IPS-15b (cell line): Measurements from ENCODE around the gene GIMAP2.

ENCODE experiments used
- H3K27me3 ChIP-seq: one replicate; pipeline ENCODE4 v1.6.1; 2013; ENCODE audit warnings: low read length; ENCODE audit not compliant: control insufficient read depth, insufficient read depth
- H3K36me3 ChIP-seq: one replicate; pipeline ENCODE4 v1.6.1; 2013; ENCODE audit warnings: low read length; ENCODE audit not compliant: control insufficient read depth, insufficient read depth
- H3K4me1 ChIP-seq: one replicate; pipeline ENCODE4 v1.6.1; 2013; ENCODE audit warnings: mild to moderate bottlenecking, low read length; ENCODE audit not compliant: control insufficient read depth, insufficient read depth
- H3K4me3 ChIP-seq: one replicate; pipeline ENCODE4 v1.5.1; 2013; ENCODE audit warnings: low read depth, low read length
- H3K9ac ChIP-seq: one replicate; pipeline ENCODE4 v1.6.1; 2013; ENCODE audit warnings: low read depth, mild to moderate bottlenecking, low read length
- H3K9me3 ChIP-seq: one replicate; pipeline ENCODE4 v1.6.1; 2013; ENCODE audit warnings: mild to moderate bottlenecking, low read length; ENCODE audit not compliant: control insufficient read depth, insufficient read depth

The GIMAP2 gene

GRCh38 chr7:150686030-150686631 is 625 bp downstream of the GIMAP2 start:
- Histone ChIP-seq H3K9ac (no peak overlapping the region), H3K27me3 (peaks cover 8% of the 10 kb centered on the region), H3K4me3 (no peak overlapping the region), H3K4me1 (peaks cover 7% of the 10 kb centered on the region), H3K9me3 (no peaks in the 10 kb centered on the region), H3K36me3 (no peaks in the 10 kb centered on the region)

GRCh38 chr7:150688630-150689029 is 3.1 kb downstream of the GIMAP2 start:
- no peaks in the 10 kb centered on the region for H3K9me3 ChIP-seq
- peaks cover 7% of the 10 kb centered on the region for H3K4me1 ChIP-seq
- no peaks in the 10 kb centered on the region for H3K36me3 ChIP-seq
- H3K4me3 ChIP-seq = no peak overlapping the region
- no peak overlapping the region for H3K9ac ChIP-seq
- peaks cover 8% of the 10 kb centered on the region for H3K27me3 ChIP-seq

GRCh38 chr7:150695654-150696053 is 10.1 kb downstream of the GIMAP2 start:
- Histone ChIP-seq H3K27me3 (no peaks in the 10 kb centered on the region), H3K9me3 (no peaks in the 10 kb centered on the region), H3K9ac (no peak overlapping the region), H3K4me3 (no peak overlapping the region), H3K36me3 (no peaks in the 10 kb centered on the region), H3K4me1 (no peaks in the 10 kb centered on the region)

GRCh38 chr7:150703209-150703608 is 17.7 kb downstream of the GIMAP2 start:
- no peak overlapping the region for H3K4me3 ChIP-seq
- no peaks in the 10 kb centered on the region for H3K36me3 ChIP-seq
- no peak overlapping the region for H3K9ac ChIP-seq
- peaks cover 5% of the 10 kb centered on the region for H3K9me3 ChIP-seq
- no peaks in the 10 kb centered on the region for H3K27me3 ChIP-seq
- H3K4me1 ChIP-seq = no peaks in the 10 kb centered on the region

GRCh38 chr7:150715293-150715692 is 29.8 kb downstream of the GIMAP2 start:
- no peaks in the 10 kb centered on the region for H3K4me1 ChIP-seq

GRCh38 chr7:150715738-150716137 is 30.2 kb downstream of the GIMAP2 start:
- no peaks in the 10 kb centered on the region for H3K4me1 ChIP-seq
- H3K27me3 ChIP-seq = peaks cover 27% of the 10 kb centered on the region
- no peaks in the 10 kb centered on the region for H3K9me3 ChIP-seq
- H3K36me3 ChIP-seq = no peaks in the 10 kb centered on the region
- no peak overlapping the region for H3K9ac ChIP-seq
- no peak overlapping the region for H3K4me3 ChIP-seq

More at GRCh38 chr7:150715293-150715692, 29.8 kb downstream of the GIMAP2 start:
- H3K27me3 ChIP-seq = peaks cover 27% of the 10 kb centered on the region
- no peak overlapping the region for H3K9ac ChIP-seq
- no peak overlapping the region for H3K4me3 ChIP-seq
- H3K36me3 ChIP-seq = no peaks in the 10 kb centered on the region
- H3K9me3 ChIP-seq = no peaks in the 10 kb centered on the region

GRCh38 chr7:150716368-150716767 is 30.9 kb downstream of the GIMAP2 start, which contains the start of gene GIMAP1:
GIMAP1 (plus strand) TSS chr7:150716613; CDS start chr7:150719048, 2,435 bp downstream.
- Histone ChIP-seq H3K4me3 (no peak within 1 kb of the TSS), H3K36me3 (no peaks in the 10 kb centered on the region), H3K9me3 (no peaks in the 10 kb centered on the region), H3K4me1 (no peaks in the 10 kb centered on the region), H3K9ac (no peak within 1 kb of the TSS), H3K27me3 (peaks cover 32% of the 10 kb centered on the region)

GRCh38 chr7:150716939-150717338 is 31.4 kb downstream of the GIMAP2 start:
- peaks cover 32% of the 10 kb centered on the region for H3K27me3 ChIP-seq
- H3K36me3 ChIP-seq = no peaks in the 10 kb centered on the region
- H3K9ac ChIP-seq = no peak overlapping the region
- no peaks in the 10 kb centered on the region for H3K9me3 ChIP-seq
- no peak overlapping the region for H3K4me3 ChIP-seq
- H3K4me1 ChIP-seq = no peaks in the 10 kb centered on the region

- Histone ChIP-seq H3K4me1 (no peaks in the 10 kb centered on the region), H3K27me3 (peaks cover 40% of the 10 kb centered on the region), H3K36me3 (no peaks in the 10 kb centered on the region), H3K4me3 (no peak overlapping the region), H3K9ac (no peak overlapping the region), H3K9me3 (no peaks in the 10 kb centered on the region)
These were observed 32.4 kb downstream of the GIMAP2 start for GRCh38 chr7:150717814-150718420.

- Histone ChIP-seq H3K9ac (no peak overlapping the region), H3K36me3 (no peaks in the 10 kb centered on the region), H3K4me3 (no peak overlapping the region), H3K4me1 (no peaks in the 10 kb centered on the region), H3K27me3 (peaks cover 50% of the 10 kb centered on the region), H3K9me3 (no peaks in the 10 kb centered on the region)
These were observed 33.9 kb downstream of the GIMAP2 start for GRCh38 chr7:150719436-150719835.

- Histone ChIP-seq H3K4me3 (no peak overlapping the region), H3K9me3 (no peaks in the 10 kb centered on the region), H3K4me1 (no peaks in the 10 kb centered on the region), H3K36me3 (no peaks in the 10 kb centered on the region), H3K9ac (no peak overlapping the region), H3K27me3 (peaks cover 50% of the 10 kb centered on the region)
These were observed 34.7 kb downstream of the GIMAP2 start for GRCh38 chr7:150719960-150720891.
